GM23338 (cell line): ENCODE data around the gene TMPRSS11E. TPM values are rescaled to one million over a fixed set of nuclear protein-coding genes. Genes with fewer than 3 reads are reported as not detected.
A peak's percentile ranks its signal among the peaks of the same experiment; 100 is the strongest.
"Not testable (repeated sequence)": the region's sequence is repeated elsewhere in the genome, so short reads cannot be mapped to it uniquely, and the experiment has no call there.

Experiments used
- ATAC-seq: fragments of 200-7000 bp; cut with Tn5 transposase; 3 replicates; pipeline ENCODE4 v1.9.1; 2020
- DNase-seq: peaks from one replicate; pipeline ENCODE4 v3.0.0-alpha.2; 2015; ENCODE audit warnings: low spot score
- H2AFZ ChIP-seq: fragments of 200-600 bp; sonication (generic); 2 replicates; pipeline ENCODE4 v1.8.0; 2016; ENCODE audit warnings: antibody characterized with exemption, mild to moderate bottlenecking, moderate library complexity
- H3F3A ChIP-seq: fragments of 200-600 bp; sonication (generic); replicated peaks from 2 replicates; pipeline ENCODE4 v1.8.0; 2017; ENCODE audit warnings: antibody characterized with exemption, mixed run types, low read depth
- H3K27ac ChIP-seq: fragments of 200-600 bp; sonication (generic); 2 replicates; pipeline ENCODE4 v1.6.1; 2016; ENCODE audit warnings: low read depth
- H3K27me3 ChIP-seq: fragments of 200-600 bp; sonication (generic); 2 replicates; pipeline ENCODE4 v1.8.0; 2016; ENCODE audit warnings: mild to moderate bottlenecking, mixed run types, moderate library complexity; ENCODE audit not compliant: insufficient read depth
- H3K36me3 ChIP-seq: fragments of 200-600 bp; sonication (generic); 2 replicates; pipeline ENCODE4 v1.8.0; 2016; ENCODE audit warnings: mild to moderate bottlenecking; ENCODE audit not compliant: insufficient read depth
- H3K4me1 ChIP-seq: fragments of 200-600 bp; sonication (generic); 2 replicates; pipeline ENCODE4 v1.8.0; 2016; ENCODE audit warnings: mild to moderate bottlenecking, moderate library complexity; ENCODE audit not compliant: insufficient read depth
- H3K4me2 ChIP-seq: fragments of 200-600 bp; sonication (generic); 2 replicates; pipeline ENCODE4 v1.7.1; 2017; ENCODE audit warnings: mixed run types
- H3K4me3 ChIP-seq: fragments of 200-600 bp; sonication (generic); 2 replicates; pipeline ENCODE4 v1.6.1; 2016; ENCODE audit warnings: mixed run types
- H3K79me2 ChIP-seq: fragments of 200-600 bp; sonication (generic); replicated peaks from 2 replicates; pipeline ENCODE4 v1.8.0; 2017; ENCODE audit warnings: mild to moderate bottlenecking; ENCODE audit not compliant: insufficient read depth
- H3K9me2 ChIP-seq: fragments of 200-600 bp; sonication (generic); 2 replicates; pipeline ENCODE4 v1.8.0; 2017; ENCODE audit not compliant: insufficient read depth
- H4K20me1 ChIP-seq: fragments of 200-600 bp; sonication (generic); replicated peaks from 2 replicates; pipeline ENCODE4 v1.8.0; 2017; ENCODE audit warnings: mild to moderate bottlenecking; ENCODE audit not compliant: insufficient read depth
- H3K27ac Mint-ChIP-seq: 2 replicates; pipeline ENCODE4 v1.8.0; 2020; ENCODE audit warnings: inconsistent platforms, mild to moderate bottlenecking, moderate library complexity, mixed read lengths
- H3K27me3 Mint-ChIP-seq: 3 replicates; pipeline ENCODE4 v1.8.0; 2022; ENCODE audit warnings: low read depth, mild to moderate bottlenecking, moderate library complexity, mixed read lengths, inconsistent platforms; ENCODE audit not compliant: insufficient read depth, poor library complexity
- H3K36me3 Mint-ChIP-seq: 3 replicates; pipeline ENCODE4 v1.8.0; 2021; ENCODE audit warnings: low read depth, mild to moderate bottlenecking, inconsistent platforms, moderate library complexity, mixed read lengths
- H3K4me1 Mint-ChIP-seq: 3 replicates; pipeline ENCODE4 v1.8.0; 2020; ENCODE audit warnings: mild to moderate bottlenecking, inconsistent platforms, mixed read lengths
- H3K4me3 Mint-ChIP-seq: 3 replicates; pipeline ENCODE4 v1.8.0; 2021; ENCODE audit warnings: moderate library complexity, mild to moderate bottlenecking, inconsistent platforms, mixed read lengths
- H3K9me3 Mint-ChIP-seq: 3 replicates; pipeline ENCODE4 v1.8.0; 2020; ENCODE audit warnings: moderate library complexity, mild to moderate bottlenecking, inconsistent platforms, mixed read lengths
- CREB1 ChIP-seq: fragments of 250-450 bp; sonication (Bioruptor Pico); IDR thresholded peaks from 2 replicates; pipeline ENCODE4 v1.5.0; 2020; ENCODE audit warnings: low read depth, mild to moderate bottlenecking, moderate library complexity
- CTCF ChIP-seq, 2 experiments: fragments of 200-600 bp in 1 of 2; sonication (generic) in 1 of 2; conservative IDR thresholded peaks; 2 replicates each; pipeline versions ENCODE4 v1.5.1 to v1.6.1; 2016 to 2017; ENCODE audit warnings: antibody characterized with exemption in 2 of 2, low read depth in 2 of 2, mild to moderate bottlenecking in 2 of 2, moderate library complexity in 1 of 2
- ETS1 ChIP-seq: IDR thresholded peaks from 2 replicates; pipeline ENCODE4 v1.6.1; 2016; ENCODE audit warnings: antibody characterized with exemption
- EZH2 ChIP-seq: fragments of 200-600 bp; sonication (generic); IDR thresholded peaks from one replicate; pipeline ENCODE4 v1.8.0; 2017; ENCODE audit warnings: antibody characterized with exemption, mild to moderate bottlenecking, low read depth; ENCODE audit not compliant: unreplicated experiment
- EZH2phosphoT487 ChIP-seq: fragments of 200-600 bp; sonication (generic); IDR thresholded peaks from one replicate; pipeline ENCODE4 v1.8.1; 2018; ENCODE audit warnings: antibody characterized with exemption; ENCODE audit not compliant: unreplicated experiment
- JUNB ChIP-seq: IDR thresholded peaks from one replicate; pipeline ENCODE4 v1.6.1; 2016; ENCODE audit warnings: antibody characterized with exemption; ENCODE audit not compliant: unreplicated experiment
- NANOG ChIP-seq: IDR thresholded peaks from 2 replicates; pipeline ENCODE4 v1.6.1; 2016; ENCODE audit warnings: antibody characterized with exemption, borderline replicate concordance
- POLR2AphosphoS5 ChIP-seq: IDR thresholded peaks from 2 replicates; pipeline ENCODE4 v1.6.1; 2016; ENCODE audit warnings: antibody characterized with exemption, low read depth
- STAT1 ChIP-seq: IDR thresholded peaks from one replicate; pipeline ENCODE4 v1.6.1; 2016; ENCODE audit warnings: antibody characterized with exemption; ENCODE audit not compliant: unreplicated experiment
- ZNF114 ChIP-seq: fragments of 250-450 bp; sonication (Bioruptor Pico); IDR thresholded peaks from 2 replicates; pipeline ENCODE4 v1.5.0; 2020; ENCODE audit warnings: mild to moderate bottlenecking, moderate library complexity
- ZNF462 ChIP-seq: fragments of 250-450 bp; sonication (Bioruptor Pico); IDR thresholded peaks from 2 replicates; pipeline ENCODE4 v1.5.0; 2020; ENCODE audit warnings: mild to moderate bottlenecking, moderate library complexity
- polyA plus RNA-seq: library from polyadenylated mRNA; unstranded; fragments of >200 nt; fragmentation: Nextera tagmentation; extraction: Ambion mirVana; gene quantifications from 2 replicates; pipeline ENCODE4 v1.2.1, GENCODE V29; 2016
- total RNA-seq: library from RNA; depleted of rRNA; stranded (reverse); fragments of >200 nt; shearing (Covaris generic); gene quantifications from 2 replicates; pipeline ENCODE4 v1.2.3, GENCODE V29; 2014

The TMPRSS11E gene
- total and polyA plus RNA-seq, 2 experiments from 2014 or later: 0.44 to 1.4 TPM

GRCh38 chr4:68522232-68522631, 75.0 kb downstream of the TMPRSS11E start:
- not testable (repeated sequence) for H3K27ac Mint-ChIP-seq, H3K4me2 ChIP-seq, H3K36me3 ChIP-seq, DNase-seq, H3K27me3 Mint-ChIP-seq, H3K4me3 ChIP-seq, H3F3A ChIP-seq, H3K9me2 ChIP-seq, H3K27me3 ChIP-seq, H3K4me1 Mint-ChIP-seq, H3K4me1 ChIP-seq, H4K20me1 ChIP-seq, ATAC-seq, H3K79me2 ChIP-seq, H3K9me3 Mint-ChIP-seq, H3K27ac ChIP-seq, H3K4me3 Mint-ChIP-seq, H3K36me3 Mint-ChIP-seq
- 0 out of 2 replicates have a peak overlapping the region, but pooled peaks have one; percentile 39 for H2AFZ ChIP-seq

DNA sequence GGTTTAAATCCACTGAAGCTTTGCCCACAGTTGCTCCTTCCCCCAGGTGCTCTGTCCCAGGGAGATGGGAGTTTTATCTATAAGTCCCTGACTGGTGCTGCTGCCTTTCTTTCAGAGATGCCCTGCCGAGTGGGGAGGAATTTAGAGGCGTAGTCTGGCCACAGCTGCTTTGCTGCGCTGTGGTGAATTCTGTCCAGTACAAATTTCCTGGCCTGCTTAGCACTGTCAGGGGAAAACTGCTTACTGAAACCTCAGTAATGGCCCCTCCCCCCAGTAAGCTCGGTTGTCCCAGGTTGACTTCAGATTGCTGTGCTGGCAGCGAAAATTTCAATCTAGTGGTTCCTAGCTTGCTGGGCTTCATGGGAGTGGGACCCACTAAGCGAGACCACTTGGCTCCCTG, 88.7 kb downstream of the TMPRSS11E start:
- H3K27me3 ChIP-seq: no peaks in the 10 kb centered on the region
- no peaks in the 10 kb centered on the region for H3F3A ChIP-seq
- Mint-ChIP-seq H3K4me3 (no peak overlapping the region), H3K4me1 (no peaks in the 10 kb centered on the region), H3K27ac (no peak overlapping the region), H3K9me3 (peaks cover 26% of the 10 kb centered on the region), H3K36me3 (peaks cover 11% of the 10 kb centered on the region; the same call in 2 of the 3 replicates), H3K27me3 (peaks cover 2% of the 10 kb centered on the region)
- ATAC-seq (no peak), DNase-seq (no peak)
- H3K9me2 ChIP-seq: no peaks in the 10 kb centered on the region
- H4K20me1 ChIP-seq: no peaks in the 10 kb centered on the region
- H3K36me3 ChIP-seq: 0 out of 2 replicates have a peak, but pooled peaks cover 3% of the 10 kb centered on the region
- no peaks in the 10 kb centered on the region for H3K4me1 ChIP-seq
- no peak overlapping the region for H3K27ac ChIP-seq
- no peak overlapping the region for H3K4me2 ChIP-seq
- H3K79me2 ChIP-seq: no peaks in the 10 kb centered on the region
- H3K4me3 ChIP-seq: no peak overlapping the region
- H2AFZ ChIP-seq: peak overlapping the region; percentile 96
- TF ChIP-seq NANOG (no peak), POLR2AphosphoS5 (no peak), STAT1 (no peak), JUNB (no peak), ZNF462 (CRISPR knock-in tag) (no peak), CTCF (conservative IDR thresholded peaks at IDR 0.05; ENCODE audit: low read depth in 2 of 2) (no peak), ZNF114 (CRISPR knock-in tag) (no peak), CREB1 (no peak), EZH2 (no peak), ETS1 (no peak), EZH2phosphoT487 (no peak)
